ENCODE results near the gene PARD3.

Gene PARD3

DNA sequence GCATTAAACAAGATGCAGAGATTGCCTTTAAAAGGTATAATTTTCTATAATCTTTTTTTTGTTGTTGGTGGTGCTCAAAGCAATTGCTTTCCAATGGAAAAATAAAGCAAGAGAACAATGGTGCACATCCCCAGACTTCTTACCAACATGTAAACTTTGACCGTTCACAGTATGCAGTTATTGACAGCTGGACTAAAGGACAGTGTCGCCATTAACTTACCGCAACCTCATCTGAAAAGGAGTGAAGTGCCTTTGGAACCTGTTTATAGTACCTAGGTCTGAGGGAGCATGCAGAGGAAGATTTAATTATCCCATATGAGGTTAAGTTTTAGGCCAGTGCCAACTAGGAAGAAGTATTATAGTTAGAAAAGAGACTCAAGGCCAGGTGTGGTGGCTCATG is 654.5 kb downstream of the PARD3 start:
- H2BK12ac ChIP-seq (ENCODE audit: low read length), result no peak overlapping the region
- no peak overlapping the region for H2AK5ac ChIP-seq (ENCODE audit: low read length)
- no peak overlapping the region for H2BK5ac ChIP-seq (ENCODE audit: low read depth, low read length, poor library complexity)
- no peak overlapping the region for H4K91ac ChIP-seq (ENCODE audit: low read depth, low read length)
- no peaks in the 10 kb centered on the region for H3K36me3 ChIP-seq (ENCODE audit: control insufficient read depth in 1 of 2, insufficient read depth in 2 of 2, low read length in 2 of 2)
- H2AFZ ChIP-seq (ENCODE audit: insufficient read depth, low read length, poor library complexity), result no peak overlapping the region
- H4K12ac ChIP-seq (ENCODE audit: low read depth, low read length), result no peak overlapping the region
- no peak overlapping the region for H3K23ac ChIP-seq (ENCODE audit: low read length)
- H3K9me3 ChIP-seq (ENCODE audit: insufficient read depth, low read depth, low read length), result no peaks in the 10 kb centered on the region
- H3K4ac ChIP-seq (ENCODE audit: low read depth, low read length), result no peak overlapping the region
- H3K4me2 ChIP-seq (ENCODE audit: low read length), result no peak overlapping the region
- H3K4me1 ChIP-seq (ENCODE audit: control insufficient read depth in 1 of 2, insufficient read depth in 2 of 2, low read length in 2 of 2), result no peaks in the 10 kb centered on the region
- H2BK120ac ChIP-seq (ENCODE audit: insufficient read depth, low read length, poor library complexity), result no peak overlapping the region
- no peak overlapping the region for H3K27ac ChIP-seq (ENCODE audit: low read depth, low read length)
- no peaks in the 10 kb centered on the region for H3K79me2 ChIP-seq (ENCODE audit: control insufficient read depth, insufficient read depth, low read length, poor library complexity)
- H3K14ac ChIP-seq (ENCODE audit: low read length), result no peak overlapping the region
- H3K4me3 ChIP-seq (ENCODE audit: low read depth, low read length), result no peak overlapping the region
- no peak for DNase-seq
- whole genome bisulfite sequencing (ENCODE audit: extremely low coverage, insufficient coverage, insufficient read length), result no CpG with 5 or more reads among the region's 3 CpGs
- no peak overlapping the region for H3K9ac ChIP-seq (ENCODE audit: low read length)
- H3K27me3 ChIP-seq (ENCODE audit: insufficient read depth, low read length), result no peaks in the 10 kb centered on the region
- H3K79me1 ChIP-seq (ENCODE audit: low read length), result no peaks in the 10 kb centered on the region
- no peak overlapping the region for H3K18ac ChIP-seq (ENCODE audit: low read length)
- no peak overlapping the region for H4K8ac ChIP-seq (ENCODE audit: low read depth, low read length)

DNA sequence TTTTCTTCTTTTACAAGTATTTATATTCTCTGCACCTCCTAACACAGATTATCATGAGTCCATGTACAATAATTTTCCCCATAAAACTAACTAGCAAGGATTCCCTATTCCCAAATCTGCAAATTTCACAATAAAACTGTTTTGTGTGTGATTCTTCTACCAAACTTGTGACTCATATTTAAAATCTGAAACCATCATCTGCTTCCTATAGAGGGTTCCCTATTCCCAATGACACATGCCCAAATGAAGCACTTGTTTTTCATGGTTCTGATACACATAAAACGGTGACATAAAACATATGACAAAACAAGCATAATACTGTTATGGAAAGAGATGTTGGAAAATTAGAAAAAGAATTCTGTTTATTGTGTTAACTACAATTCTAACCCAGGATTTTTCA is 657.6 kb downstream of the PARD3 start:
- Histone ChIP-seq H3K4me1 (ENCODE audit: control insufficient read depth in 1 of 2, insufficient read depth in 2 of 2, low read length in 2 of 2) (no peaks in the 10 kb centered on the region), H3K79me2 (ENCODE audit: control insufficient read depth, insufficient read depth, low read length, poor library complexity) (no peaks in the 10 kb centered on the region), H2AFZ (ENCODE audit: insufficient read depth, low read length, poor library complexity) (no peak overlapping the region), H3K27me3 (ENCODE audit: insufficient read depth, low read length) (no peaks in the 10 kb centered on the region), H2BK12ac (ENCODE audit: low read length) (no peak overlapping the region), H3K79me1 (ENCODE audit: low read length) (no peaks in the 10 kb centered on the region), H3K36me3 (ENCODE audit: control insufficient read depth in 1 of 2, insufficient read depth in 2 of 2, low read length in 2 of 2) (no peaks in the 10 kb centered on the region), H3K4me3 (ENCODE audit: low read depth, low read length) (no peak overlapping the region), H2AK5ac (ENCODE audit: low read length) (no peak overlapping the region), H2BK5ac (ENCODE audit: low read depth, low read length, poor library complexity) (no peak overlapping the region), H3K9ac (ENCODE audit: low read length) (no peak overlapping the region), H3K18ac (ENCODE audit: low read length) (no peak overlapping the region), H3K27ac (ENCODE audit: low read depth, low read length) (no peak overlapping the region), H4K12ac (ENCODE audit: low read depth, low read length) (no peak overlapping the region), H2BK120ac (ENCODE audit: insufficient read depth, low read length, poor library complexity) (no peak overlapping the region), H3K4ac (ENCODE audit: low read depth, low read length) (no peak overlapping the region), H4K91ac (ENCODE audit: low read depth, low read length) (no peak overlapping the region), H3K14ac (ENCODE audit: low read length) (no peak overlapping the region), H3K9me3 (ENCODE audit: insufficient read depth, low read depth, low read length) (no peaks in the 10 kb centered on the region), H4K8ac (ENCODE audit: low read depth, low read length) (no peak overlapping the region), H3K23ac (ENCODE audit: low read length) (no peak overlapping the region), H3K4me2 (ENCODE audit: low read length) (no peak overlapping the region)
- no peak for DNase-seq
- no CpG with 5 or more reads among the region's 1 CpG for WGBS (ENCODE audit: extremely low coverage, insufficient coverage, insufficient read length)

DNA sequence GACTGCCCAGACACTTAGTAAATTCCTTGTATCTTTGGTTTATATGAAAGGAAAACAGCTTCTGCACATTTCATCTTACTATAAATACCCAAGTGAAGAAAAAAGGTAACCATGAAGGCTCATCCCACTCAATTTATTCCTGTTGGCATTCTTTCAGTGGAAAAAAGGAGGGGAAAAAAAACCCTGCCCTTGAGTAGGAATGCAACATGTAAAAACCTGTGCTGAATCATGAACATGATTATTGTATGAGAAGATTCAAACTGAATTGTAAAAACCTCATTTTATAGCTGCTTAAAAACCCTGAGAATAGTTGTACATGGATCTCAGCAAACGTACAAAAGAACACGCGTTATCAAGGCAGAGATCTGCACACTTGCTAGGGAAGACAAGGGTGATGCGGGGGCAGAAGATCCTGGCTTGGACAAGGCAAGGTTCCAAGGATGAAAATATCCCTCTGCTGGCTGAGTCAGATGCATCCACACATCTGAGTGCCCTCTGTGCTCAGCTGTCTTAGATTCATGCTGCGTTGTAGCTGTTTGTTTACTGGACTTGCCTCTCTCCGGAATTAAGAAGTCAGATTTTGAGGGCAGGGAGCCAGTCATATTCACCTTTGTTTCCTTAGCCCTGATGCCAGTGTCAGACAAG is 658.2 kb downstream of the PARD3 start:
- Histone ChIP-seq H2BK5ac (ENCODE audit: low read depth, low read length, poor library complexity) (no peak overlapping the region), H3K18ac (ENCODE audit: low read length) (no peak overlapping the region), H4K8ac (ENCODE audit: low read depth, low read length) (no peak overlapping the region), H3K27me3 (ENCODE audit: insufficient read depth, low read length) (no peaks in the 10 kb centered on the region), H3K23ac (ENCODE audit: low read length) (no peak overlapping the region), H3K4me3 (ENCODE audit: low read depth, low read length) (no peak overlapping the region), H2BK120ac (ENCODE audit: insufficient read depth, low read length, poor library complexity) (no peak overlapping the region), H2AFZ (ENCODE audit: insufficient read depth, low read length, poor library complexity) (no peak overlapping the region), H3K27ac (ENCODE audit: low read depth, low read length) (no peak overlapping the region), H3K9me3 (ENCODE audit: insufficient read depth, low read depth, low read length) (no peaks in the 10 kb centered on the region), H3K4me2 (ENCODE audit: low read length) (no peak overlapping the region), H3K79me1 (ENCODE audit: low read length) (no peaks in the 10 kb centered on the region), H2AK5ac (ENCODE audit: low read length) (no peak overlapping the region), H3K79me2 (ENCODE audit: control insufficient read depth, insufficient read depth, low read length, poor library complexity) (no peaks in the 10 kb centered on the region), H3K4ac (ENCODE audit: low read depth, low read length) (no peak overlapping the region), H3K14ac (ENCODE audit: low read length) (no peak overlapping the region), H4K91ac (ENCODE audit: low read depth, low read length) (no peak overlapping the region), H2BK12ac (ENCODE audit: low read length) (no peak overlapping the region), H3K9ac (ENCODE audit: low read length) (no peak overlapping the region), H4K12ac (ENCODE audit: low read depth, low read length) (no peak overlapping the region), H3K4me1 (ENCODE audit: control insufficient read depth in 1 of 2, insufficient read depth in 2 of 2, low read length in 2 of 2) (no peaks in the 10 kb centered on the region), H3K36me3 (ENCODE audit: control insufficient read depth in 1 of 2, insufficient read depth in 2 of 2, low read length in 2 of 2) (no peaks in the 10 kb centered on the region)
- no CpG with 5 or more reads among the region's 6 CpGs for WGBS (ENCODE audit: extremely low coverage, insufficient coverage, insufficient read length)
- DNase-seq, result peak in 1 of 2 donors; percentile 18

DNA sequence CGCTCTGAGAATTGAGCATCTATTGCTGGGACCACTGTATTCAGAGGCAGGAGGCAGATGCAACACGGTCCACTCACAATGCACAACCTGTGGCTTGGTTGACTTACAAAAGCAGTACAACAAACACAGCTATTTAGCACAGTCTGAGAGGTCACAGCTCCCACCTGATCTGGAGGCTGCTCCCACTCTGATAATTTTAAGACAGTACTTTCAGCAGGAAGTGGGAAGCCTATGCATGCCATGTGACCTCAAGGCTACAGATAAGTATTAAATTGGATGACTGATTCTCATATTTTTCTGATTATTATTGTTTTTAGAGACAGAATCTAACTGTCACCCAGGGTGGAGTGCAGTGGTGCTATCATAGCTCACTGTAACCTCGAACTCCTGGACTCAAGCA is 659.3 kb downstream of the PARD3 start:
- Histone ChIP-seq H4K8ac (ENCODE audit: low read depth, low read length) (no peak overlapping the region), H2BK120ac (ENCODE audit: insufficient read depth, low read length, poor library complexity) (no peak overlapping the region), H2AFZ (ENCODE audit: insufficient read depth, low read length, poor library complexity) (no peak overlapping the region), H2BK5ac (ENCODE audit: low read depth, low read length, poor library complexity) (no peak overlapping the region), H3K4ac (ENCODE audit: low read depth, low read length) (no peak overlapping the region), H3K4me3 (ENCODE audit: low read depth, low read length) (no peak overlapping the region), H3K36me3 (ENCODE audit: control insufficient read depth in 1 of 2, insufficient read depth in 2 of 2, low read length in 2 of 2) (no peaks in the 10 kb centered on the region), H3K4me2 (ENCODE audit: low read length) (no peak overlapping the region), H3K79me1 (ENCODE audit: low read length) (no peaks in the 10 kb centered on the region), H4K91ac (ENCODE audit: low read depth, low read length) (no peak overlapping the region), H3K23ac (ENCODE audit: low read length) (no peak overlapping the region), H4K12ac (ENCODE audit: low read depth, low read length) (no peak overlapping the region), H3K27ac (ENCODE audit: low read depth, low read length) (no peak overlapping the region), H2BK12ac (ENCODE audit: low read length) (no peak overlapping the region), H3K9me3 (ENCODE audit: insufficient read depth, low read depth, low read length) (no peaks in the 10 kb centered on the region), H3K9ac (ENCODE audit: low read length) (no peak overlapping the region), H2AK5ac (ENCODE audit: low read length) (no peak overlapping the region), H3K14ac (ENCODE audit: low read length) (no peak overlapping the region), H3K27me3 (ENCODE audit: insufficient read depth, low read length) (no peaks in the 10 kb centered on the region), H3K4me1 (ENCODE audit: control insufficient read depth in 1 of 2, insufficient read depth in 2 of 2, low read length in 2 of 2) (no peaks in the 10 kb centered on the region), H3K18ac (ENCODE audit: low read length) (no peak overlapping the region), H3K79me2 (ENCODE audit: control insufficient read depth, insufficient read depth, low read length, poor library complexity) (no peaks in the 10 kb centered on the region)
- DNase-seq, result no peak
- WGBS (ENCODE audit: extremely low coverage, insufficient coverage, insufficient read length), result no CpG with 5 or more reads among the region's 3 CpGs

Data from trophoblast cell (in vitro differentiated cells and primary cell).